22Rv1 (cell line): ENCODE measurements around the gene HIVEP3.

ENCODE experiments used
- ZFX ChIP-seq: fragments of 450-650 bp; IDR thresholded peaks from 2 replicates; pipeline ENCODE4 v1.6.1; 2017; ENCODE audit warnings: antibody characterized with exemption, borderline replicate concordance
- TF ChIP-seq, protein P1 (sequence below): fragments of 450-650 bp; IDR thresholded peaks from 2 replicates; pipeline ENCODE4 v1.5.1; 2017; ENCODE audit warnings: mild to moderate bottlenecking

DNA sequence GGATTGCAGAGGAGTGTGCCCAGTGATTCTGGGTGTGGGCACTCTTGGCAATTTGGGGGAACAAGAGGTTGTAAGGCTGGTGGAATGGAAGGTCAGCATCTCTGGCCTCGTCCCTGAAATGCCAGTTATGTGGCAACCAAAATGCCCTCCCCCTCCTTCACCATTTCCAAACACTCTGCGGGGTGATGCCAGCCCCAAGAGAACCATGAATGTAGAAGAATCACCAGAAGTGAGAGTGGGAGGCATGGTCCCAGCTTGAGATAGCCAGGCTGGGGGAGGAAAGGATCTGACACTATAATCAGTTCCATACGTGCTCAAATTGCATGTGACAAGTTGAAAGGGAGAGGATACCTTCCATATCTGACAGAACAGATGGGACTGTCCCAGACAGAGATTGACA is 345.5 kb downstream of the HIVEP3 start:
- TF ChIP-seq, protein P1, sequence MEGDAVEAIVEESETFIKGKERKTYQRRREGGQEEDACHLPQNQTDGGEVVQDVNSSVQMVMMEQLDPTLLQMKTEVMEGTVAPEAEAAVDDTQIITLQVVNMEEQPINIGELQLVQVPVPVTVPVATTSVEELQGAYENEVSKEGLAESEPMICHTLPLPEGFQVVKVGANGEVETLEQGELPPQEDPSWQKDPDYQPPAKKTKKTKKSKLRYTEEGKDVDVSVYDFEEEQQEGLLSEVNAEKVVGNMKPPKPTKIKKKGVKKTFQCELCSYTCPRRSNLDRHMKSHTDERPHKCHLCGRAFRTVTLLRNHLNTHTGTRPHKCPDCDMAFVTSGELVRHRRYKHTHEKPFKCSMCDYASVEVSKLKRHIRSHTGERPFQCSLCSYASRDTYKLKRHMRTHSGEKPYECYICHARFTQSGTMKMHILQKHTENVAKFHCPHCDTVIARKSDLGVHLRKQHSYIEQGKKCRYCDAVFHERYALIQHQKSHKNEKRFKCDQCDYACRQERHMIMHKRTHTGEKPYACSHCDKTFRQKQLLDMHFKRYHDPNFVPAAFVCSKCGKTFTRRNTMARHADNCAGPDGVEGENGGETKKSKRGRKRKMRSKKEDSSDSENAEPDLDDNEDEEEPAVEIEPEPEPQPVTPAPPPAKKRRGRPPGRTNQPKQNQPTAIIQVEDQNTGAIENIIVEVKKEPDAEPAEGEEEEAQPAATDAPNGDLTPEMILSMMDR: no peak
- TF ChIP-seq ZFX: no peak
